ENCODE data around the gene PAIP2.

Gene PAIP2

GRCh38 chr5:139395844-139396640 lies 54.4 kb downstream of the PAIP2 start:
- peaks cover 44% of the 10 kb centered on the region for H3K79me2 ChIP-seq (ENCODE audit: insufficient read depth, low read length)
- no peak overlapping the region for H3K4me3 ChIP-seq (ENCODE audit: low read length, poor library complexity, severe bottlenecking)

GRCh38 chr5:139396691-139397090 lies 55.0 kb downstream of the PAIP2 start:
- Histone ChIP-seq H3K4me1 (ENCODE audit: insufficient read depth, low read length, poor library complexity, severe bottlenecking) (peaks cover 17% of the 10 kb centered on the region), H3K9ac (ENCODE audit: low read depth, low read length, poor library complexity, severe bottlenecking) (no peak overlapping the region), H3K9me2 (replicated peaks; ENCODE audit: low read depth, low read length) (no peaks in the 10 kb centered on the region), H3K4me3 (ENCODE audit: low read length, poor library complexity, severe bottlenecking) (no peak overlapping the region), H3K9me3 (ENCODE audit: insufficient read depth, low read depth, low read length) (no peaks in the 10 kb centered on the region), H3F3A (ENCODE audit: low read depth) (no peaks in the 10 kb centered on the region), H4K20me1 (ENCODE audit: insufficient read depth, low read length, poor library complexity, severe bottlenecking) (peaks cover 8% of the 10 kb centered on the region), H3K79me2 (ENCODE audit: insufficient read depth, low read length) (peaks cover 38% of the 10 kb centered on the region), H3K27me3 (ENCODE audit: insufficient read depth, low read length, poor library complexity, severe bottlenecking) (no peaks in the 10 kb centered on the region), H2AFZ (ENCODE audit: low read length) (no peak overlapping the region), H3K36me3 (ENCODE audit: insufficient read depth, low read length) (no peaks in the 10 kb centered on the region), H3K4me2 (ENCODE audit: low read depth, low read length, poor library complexity, severe bottlenecking) (no peak overlapping the region)
- TF ChIP-seq CTCF (conservative IDR thresholded peaks at IDR 0.05; ENCODE audit: low read length) = no peak
- no peak for TF ChIP-seq EZH2phosphoT487 (IDR thresholded peaks at IDR 0.05; ENCODE audit: borderline replicate concordance)

More at GRCh38 chr5:139395844-139396640, 54.4 kb downstream of the PAIP2 start:
- Histone ChIP-seq H3K4me1 (ENCODE audit: insufficient read depth, low read length, poor library complexity, severe bottlenecking) (peaks cover 24% of the 10 kb centered on the region), H2AFZ (ENCODE audit: low read length) (no peak overlapping the region), H3K36me3 (ENCODE audit: insufficient read depth, low read length) (no peaks in the 10 kb centered on the region), H3K9me3 (ENCODE audit: insufficient read depth, low read depth, low read length) (no peaks in the 10 kb centered on the region), H4K20me1 (ENCODE audit: insufficient read depth, low read length, poor library complexity, severe bottlenecking) (peaks cover 8% of the 10 kb centered on the region), H3F3A (ENCODE audit: low read depth) (no peaks in the 10 kb centered on the region), H3K9me2 (replicated peaks; ENCODE audit: low read depth, low read length) (no peaks in the 10 kb centered on the region), H3K27me3 (ENCODE audit: insufficient read depth, low read length, poor library complexity, severe bottlenecking) (no peaks in the 10 kb centered on the region), H3K9ac (ENCODE audit: low read depth, low read length, poor library complexity, severe bottlenecking) (no peak overlapping the region), H3K4me2 (ENCODE audit: low read depth, low read length, poor library complexity, severe bottlenecking) (no peak overlapping the region)
- TF ChIP-seq CTCF (conservative IDR thresholded peaks at IDR 0.05; ENCODE audit: low read length) (no peak), EZH2phosphoT487 (IDR thresholded peaks at IDR 0.05; ENCODE audit: borderline replicate concordance) (no peak)

- Histone ChIP-seq H3K9ac (ENCODE audit: low read depth, low read length, poor library complexity, severe bottlenecking) (no peak overlapping the region), H3K4me3 (ENCODE audit: low read length, poor library complexity, severe bottlenecking) (no peak overlapping the region), H2AFZ (ENCODE audit: low read length) (no peak overlapping the region), H3F3A (ENCODE audit: low read depth) (no peaks in the 10 kb centered on the region), H3K4me1 (ENCODE audit: insufficient read depth, low read length, poor library complexity, severe bottlenecking) (peaks cover 14% of the 10 kb centered on the region), H3K79me2 (ENCODE audit: insufficient read depth, low read length) (peaks cover 31% of the 10 kb centered on the region), H3K27me3 (ENCODE audit: insufficient read depth, low read length, poor library complexity, severe bottlenecking) (no peaks in the 10 kb centered on the region), H3K4me2 (ENCODE audit: low read depth, low read length, poor library complexity, severe bottlenecking) (no peak overlapping the region), H3K36me3 (ENCODE audit: insufficient read depth, low read length) (no peaks in the 10 kb centered on the region), H3K9me2 (replicated peaks; ENCODE audit: low read depth, low read length) (no peaks in the 10 kb centered on the region), H4K20me1 (ENCODE audit: insufficient read depth, low read length, poor library complexity, severe bottlenecking) (peaks cover 8% of the 10 kb centered on the region), H3K9me3 (ENCODE audit: insufficient read depth, low read depth, low read length) (no peaks in the 10 kb centered on the region)
- no peak for TF ChIP-seq CTCF (conservative IDR thresholded peaks at IDR 0.05; ENCODE audit: low read length)
- TF ChIP-seq EZH2phosphoT487 (IDR thresholded peaks at IDR 0.05; ENCODE audit: borderline replicate concordance) = no peak
These were observed 56.3 kb downstream of the PAIP2 start for GRCh38 chr5:139397921-139398320.

Data from Loucy (cell line).